GM19240 (cell line): ENCODE measurements around the gene CCM2.

Experiments
- DNase-seq: peaks from one replicate; pipeline ENCODE4 v3.0.0; 2011; ENCODE audit warnings: low spot score; ENCODE audit not compliant: insufficient read length

Gene CCM2

DNA sequence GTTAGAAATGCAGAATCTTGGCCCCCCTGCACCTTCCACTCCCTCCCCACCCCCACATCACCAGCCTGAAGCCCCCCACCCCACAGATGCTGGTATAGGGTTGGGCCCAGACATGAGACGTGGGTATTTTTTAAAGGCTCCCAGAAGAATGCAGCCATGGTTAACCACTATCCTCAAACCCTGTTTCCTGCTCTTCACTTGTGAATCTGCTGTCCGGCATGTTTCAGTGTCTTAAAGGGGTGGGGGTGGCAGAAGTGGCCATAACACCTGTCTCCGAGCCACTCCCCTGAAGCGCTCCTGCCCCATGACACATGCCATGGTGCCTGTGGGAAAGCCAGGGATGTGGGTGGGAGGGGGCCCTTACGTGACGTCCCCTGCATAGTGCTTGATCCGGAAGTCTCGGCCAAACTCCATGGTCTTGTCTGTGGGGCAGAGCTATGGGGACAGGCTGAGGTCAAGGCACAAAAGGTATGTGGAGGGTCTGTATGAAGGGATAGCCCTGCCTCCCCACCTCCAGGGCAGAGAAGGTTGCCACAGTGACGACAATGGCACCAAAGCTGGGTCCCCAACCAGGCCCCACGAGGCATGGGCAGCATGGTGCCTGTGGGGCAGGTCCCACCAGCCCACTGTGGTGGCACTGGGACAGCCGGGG is 30.8 kb upstream of the CCM2 start:
- no peak for DNase-seq

DNA sequence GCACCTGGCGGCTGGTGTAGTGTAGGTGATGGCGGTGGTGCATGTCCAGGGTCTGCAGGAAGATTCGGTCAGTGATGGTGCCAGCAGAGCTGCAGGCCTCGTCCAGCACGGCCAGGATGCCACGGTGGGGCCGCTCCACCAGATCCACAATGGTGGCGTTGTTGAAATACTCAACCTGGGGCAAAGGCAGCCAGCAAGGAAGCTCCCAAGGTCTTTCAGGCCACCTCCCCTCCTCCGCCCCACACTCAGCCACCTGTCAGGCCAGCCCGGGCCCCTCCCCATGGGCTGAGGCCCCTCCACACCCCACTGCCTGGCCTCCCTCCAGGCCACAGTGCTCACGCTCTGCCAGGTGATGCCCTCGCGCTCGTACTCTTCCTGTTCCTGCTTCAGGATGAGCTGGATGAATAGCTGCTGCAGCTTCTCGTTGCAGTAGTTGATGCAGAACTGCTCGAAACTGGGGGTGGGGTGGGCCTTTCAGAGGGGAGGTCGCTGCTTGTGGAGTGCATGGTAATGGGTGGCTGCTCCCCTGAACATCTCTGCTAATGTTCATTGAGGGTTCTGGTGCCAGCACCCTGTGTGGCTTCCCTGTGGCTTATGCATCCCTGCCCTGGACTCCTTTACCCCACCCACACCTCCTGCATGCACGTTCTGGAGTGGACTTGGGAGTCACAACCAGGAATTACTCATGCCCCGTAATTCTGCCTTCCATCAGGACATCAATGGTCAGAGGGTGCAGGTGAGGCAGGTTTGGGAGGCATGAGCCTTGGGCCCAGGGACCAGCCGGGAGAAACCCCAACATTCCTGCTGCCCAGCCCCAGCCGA is 30.1 kb upstream of the CCM2 start:
- DNase-seq, result no peak

DNA sequence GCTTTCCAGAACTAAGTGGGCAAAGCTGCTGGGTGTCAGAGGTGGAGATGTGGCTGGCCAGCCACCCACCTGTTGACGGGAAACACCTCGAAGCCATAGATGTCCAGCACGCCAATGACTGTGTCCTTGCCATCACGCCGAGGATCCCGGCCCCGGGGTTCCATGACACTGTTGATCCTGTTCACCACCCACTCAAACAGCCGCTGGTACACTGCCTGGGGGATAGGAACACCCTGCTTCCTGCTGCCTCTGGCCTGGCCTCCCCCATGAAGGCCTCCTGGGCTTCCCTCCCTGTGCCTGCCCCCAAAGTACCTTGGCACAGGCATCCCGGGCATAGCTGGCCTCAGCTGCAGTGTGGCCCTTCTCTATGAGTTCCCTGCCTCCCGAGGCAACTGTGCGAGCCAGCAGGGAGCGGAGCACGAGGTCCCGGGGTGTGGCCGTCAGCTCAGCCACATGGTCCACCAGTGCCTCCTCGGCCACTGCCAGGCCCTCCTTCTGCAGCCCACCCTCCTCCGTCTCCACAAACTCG is 29.4 kb upstream of the CCM2 start:
- no peak for DNase-seq

DNA sequence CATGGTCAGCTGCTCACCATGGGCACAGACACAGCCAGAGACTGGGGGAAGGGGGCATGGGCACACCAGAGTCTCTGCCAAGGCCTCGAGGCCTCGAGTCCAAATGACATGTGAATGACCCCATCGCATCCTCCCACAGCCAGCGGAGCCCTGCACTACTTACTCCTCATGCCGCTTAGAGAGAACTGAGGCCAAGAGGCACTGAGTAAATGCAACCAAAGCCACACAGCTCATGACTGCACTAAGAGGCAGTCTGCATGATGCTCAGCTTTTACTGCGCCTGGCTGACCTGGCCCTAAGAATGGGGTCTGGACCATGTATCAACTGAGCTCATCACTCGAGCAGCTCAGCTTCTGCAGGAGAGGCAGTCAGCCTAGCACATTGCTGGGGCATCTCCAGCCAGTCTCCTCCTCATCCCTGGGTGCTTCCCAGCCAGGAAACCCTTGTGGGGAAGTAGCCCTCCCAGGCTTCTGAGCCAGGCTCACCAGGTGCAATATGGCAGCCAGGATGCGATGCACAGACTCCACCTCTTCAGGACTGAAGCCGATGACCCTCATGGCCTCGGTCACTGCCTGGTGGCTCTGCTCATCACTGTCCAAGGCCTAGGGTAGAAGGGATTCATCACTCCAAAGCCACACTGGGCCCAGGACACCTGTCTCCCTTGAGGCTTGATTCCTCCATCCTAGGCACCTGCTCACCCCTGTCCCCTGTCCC is 28.7 kb upstream of the CCM2 start:
- DNase-seq, result no peak

DNA sequence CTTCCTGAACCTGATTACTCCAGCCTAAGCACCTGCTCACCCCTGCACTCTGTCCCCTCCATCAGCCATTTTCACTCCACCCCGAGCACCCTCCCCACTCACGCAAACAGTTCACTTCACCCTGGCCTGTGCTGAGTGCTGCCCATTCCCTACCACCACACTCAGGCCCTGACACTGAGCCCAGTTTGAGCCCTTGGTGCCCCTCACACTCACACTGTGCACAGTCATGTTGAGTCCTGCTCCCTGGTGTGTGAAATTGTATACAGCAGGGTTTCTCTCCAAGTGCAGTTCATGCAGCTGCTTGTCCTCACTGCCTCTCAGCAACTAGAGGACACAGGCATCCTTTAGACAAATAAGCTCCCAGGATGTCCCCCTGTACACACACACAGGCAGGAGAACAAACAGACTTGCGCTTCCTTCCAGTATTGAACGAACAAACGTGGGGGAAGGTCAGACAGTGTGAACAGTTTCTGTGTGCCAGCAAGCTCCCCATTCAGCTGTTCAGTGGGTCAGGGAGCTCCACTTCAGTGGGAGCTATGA is 28.0 kb upstream of the CCM2 start:
- DNase-seq, result no peak

DNA sequence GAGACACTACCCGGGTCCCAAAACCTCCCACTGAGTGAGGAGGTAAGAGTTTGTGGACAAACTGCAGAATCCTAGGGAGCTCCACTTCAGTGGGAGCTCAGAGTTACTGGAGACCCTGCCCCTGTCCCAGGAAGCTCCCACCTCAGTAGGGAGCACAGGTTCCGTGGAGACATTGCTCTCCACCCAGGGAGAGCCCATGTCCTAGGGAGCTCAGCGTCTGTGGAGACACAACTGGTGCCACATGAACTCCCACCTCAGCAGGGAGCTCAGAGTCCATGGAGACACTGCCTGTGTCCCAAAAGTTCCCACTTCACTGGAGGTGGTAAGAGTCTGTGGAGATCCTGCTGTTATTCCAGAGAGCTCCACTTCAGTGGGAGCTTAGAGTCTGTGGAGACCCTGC is 27.4 kb upstream of the CCM2 start:
- DNase-seq, result no peak

DNA sequence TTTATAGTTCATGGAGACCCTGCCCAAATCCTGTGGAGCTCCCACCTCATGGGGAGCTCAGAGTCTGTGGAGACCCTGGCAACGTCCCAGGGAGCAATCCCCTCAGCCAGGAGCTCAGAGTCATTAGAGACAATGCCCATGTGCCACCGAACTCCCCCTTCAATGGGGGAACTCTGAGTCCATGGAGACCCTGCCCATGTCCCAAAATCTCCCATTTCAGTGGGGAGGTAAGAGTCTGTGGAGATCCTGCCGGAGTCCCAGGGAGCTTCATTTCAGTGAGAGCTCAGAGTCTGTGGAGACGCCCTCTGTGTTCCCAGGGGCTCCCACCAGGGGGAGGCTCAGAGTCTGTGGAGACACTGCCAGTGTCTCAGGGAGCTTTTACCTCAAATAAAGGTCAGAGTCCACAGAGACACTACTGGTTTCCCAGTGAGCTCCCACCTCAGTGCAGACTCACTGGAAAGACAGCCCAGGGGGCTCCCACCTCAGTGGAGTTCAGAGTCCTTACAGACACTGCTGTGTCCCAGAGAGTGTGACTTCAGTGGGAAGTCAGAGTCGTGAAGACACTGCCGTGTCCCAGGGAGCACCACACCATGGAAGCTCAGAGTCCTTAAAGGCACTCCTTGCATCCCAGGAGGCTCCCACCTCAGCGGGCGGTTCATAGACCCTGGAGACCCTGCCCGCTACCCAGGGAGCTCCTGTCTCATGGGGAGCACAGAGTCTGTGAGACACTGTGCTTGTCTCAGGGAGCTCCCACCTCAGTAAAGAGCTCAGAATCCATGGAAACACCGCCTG is 26.2 kb upstream of the CCM2 start:
- DNase-seq, result no peak

DNA sequence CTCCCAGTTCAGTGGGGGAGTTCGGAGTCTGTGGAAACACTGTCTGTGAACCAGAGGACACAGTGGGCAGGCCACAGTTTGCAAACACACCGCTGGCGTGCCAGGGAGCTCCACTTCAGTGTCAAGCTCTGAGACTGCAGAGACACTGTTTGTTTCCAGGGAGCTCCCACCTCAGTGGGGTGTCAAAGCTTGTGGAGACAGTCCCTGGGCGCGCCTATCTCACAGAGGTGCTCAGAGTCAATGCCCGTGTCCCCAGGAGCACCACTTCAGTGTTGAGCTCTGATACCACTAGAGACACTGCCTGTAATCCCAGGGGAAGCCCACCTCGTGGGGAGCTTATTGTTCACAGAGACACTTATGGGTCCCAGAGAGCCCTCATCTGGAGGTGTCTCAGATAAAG is 25.5 kb upstream of the CCM2 start:
- no peak for DNase-seq

DNA sequence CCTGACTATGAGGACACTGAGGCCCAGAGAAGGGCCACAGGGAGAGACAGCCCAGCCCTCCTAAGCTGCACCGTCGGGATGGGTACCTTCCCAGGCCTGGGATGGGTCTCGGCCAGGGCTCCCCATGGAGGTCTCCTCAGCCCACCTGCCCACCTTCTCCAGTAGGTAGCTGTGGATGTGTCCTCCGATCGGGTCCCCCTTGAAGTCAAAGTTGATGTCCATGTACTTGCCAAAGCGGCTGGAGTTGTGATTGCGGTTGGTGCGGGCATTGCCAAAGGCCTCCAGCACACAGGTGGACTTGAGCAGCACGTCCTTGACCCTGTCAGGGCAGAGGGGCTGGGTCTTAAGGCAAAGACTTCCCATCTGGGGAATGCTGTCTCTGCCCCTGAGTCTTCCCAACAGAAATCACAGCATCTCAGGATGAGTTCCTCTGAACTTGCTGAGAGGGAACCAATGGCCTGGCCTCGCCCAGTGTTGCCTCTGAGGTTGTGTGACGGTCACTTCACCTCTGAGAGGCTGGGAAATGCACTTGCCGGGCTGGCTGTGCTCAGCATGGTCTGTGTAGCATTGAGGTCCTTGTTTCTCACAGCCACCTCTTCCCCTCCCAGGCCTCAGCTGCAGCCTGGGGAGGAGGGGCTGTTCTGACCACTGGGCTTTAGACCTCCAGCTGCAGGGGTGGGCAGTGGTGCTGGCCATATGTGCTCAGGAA is 24.5 kb upstream of the CCM2 start:
- no peak for DNase-seq

DNA sequence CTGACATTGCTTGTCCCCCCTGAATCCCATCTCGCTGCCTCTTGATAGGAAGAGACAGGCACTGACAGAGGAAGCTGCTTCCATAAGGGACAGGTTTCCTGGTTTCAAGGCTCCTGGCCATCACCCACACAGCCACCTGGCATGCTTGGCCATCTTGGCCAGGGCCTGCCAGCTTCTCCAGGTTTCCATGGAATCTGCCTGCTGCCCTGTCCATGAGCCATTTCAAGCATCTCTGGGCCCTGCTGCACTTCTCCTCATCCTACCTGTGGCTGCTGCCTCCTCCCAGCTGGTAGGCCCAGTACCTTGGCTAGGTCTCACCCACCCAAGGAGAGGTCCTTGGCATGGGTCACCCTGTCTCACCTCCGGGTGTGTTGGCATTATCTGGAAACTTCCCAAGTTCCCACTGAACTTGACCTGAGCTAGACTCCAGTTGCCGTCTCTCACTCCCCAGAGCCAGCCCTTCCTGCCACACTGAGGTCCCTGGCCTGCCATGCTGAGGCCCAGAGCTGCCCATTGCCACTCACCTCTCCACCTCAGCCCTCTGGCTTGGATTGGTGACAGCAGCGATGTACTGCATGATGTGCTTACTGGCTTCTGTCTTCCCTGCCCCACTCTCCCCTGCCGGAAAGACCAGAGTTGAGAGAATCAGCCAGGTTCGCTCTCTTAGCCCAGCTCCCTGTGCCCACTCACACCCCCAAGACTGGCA is 23.8 kb upstream of the CCM2 start:
- no peak for DNase-seq

DNA sequence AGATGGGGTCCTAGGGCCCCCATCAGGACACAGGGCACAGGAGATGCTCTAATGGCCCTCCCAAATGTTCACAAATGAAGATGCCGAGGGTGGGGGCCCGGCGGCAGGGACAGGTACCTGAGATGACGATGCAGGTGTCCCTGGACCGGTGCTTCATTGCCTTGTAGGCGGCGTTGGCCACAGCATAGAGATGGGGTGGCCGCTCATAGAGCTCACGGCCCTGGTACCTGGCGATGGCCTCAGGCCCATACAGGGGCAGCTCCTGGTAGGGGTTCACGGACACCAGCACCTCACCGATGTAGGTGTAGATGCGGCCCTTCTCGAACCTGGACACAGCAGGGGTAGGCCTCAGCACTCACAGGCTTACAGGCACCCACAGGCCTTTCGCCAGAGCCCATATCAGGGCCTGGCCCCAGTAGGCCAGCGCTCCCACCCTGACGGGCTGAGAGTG is 23.2 kb upstream of the CCM2 start:
- no peak for DNase-seq

DNA sequence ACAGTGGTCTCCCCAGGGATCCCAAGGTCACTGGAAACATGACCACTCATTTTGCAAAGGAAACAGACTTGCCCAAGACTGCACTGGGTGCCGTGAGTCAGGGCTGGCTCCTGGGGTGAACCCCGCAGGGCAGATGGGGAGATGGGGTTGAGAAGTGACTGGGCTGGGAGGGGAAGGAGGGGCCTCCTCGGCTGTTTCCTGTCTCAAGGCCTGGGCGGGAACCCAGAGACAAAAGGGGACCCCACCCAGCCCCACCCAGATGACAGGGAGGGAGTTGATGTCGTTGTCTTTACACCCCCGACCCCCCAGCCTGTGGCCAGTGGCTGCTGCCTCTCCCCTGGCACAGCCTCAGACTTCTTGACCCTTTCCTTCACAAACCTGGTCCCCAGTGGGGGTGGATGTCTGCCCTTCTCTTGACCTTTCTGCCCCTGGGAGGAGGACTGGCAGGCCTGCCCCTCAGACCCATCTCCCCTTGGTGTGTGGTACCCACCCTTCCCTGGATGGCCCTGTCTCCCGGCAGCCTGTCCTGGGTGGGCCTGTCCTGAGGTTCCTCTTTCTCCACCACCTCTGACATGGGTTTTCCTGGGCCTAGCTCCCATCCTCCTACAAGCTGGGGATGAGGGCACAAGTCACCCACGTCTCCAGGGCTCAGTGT is 22.6 kb upstream of the CCM2 start:
- DNase-seq, result no peak

DNA sequence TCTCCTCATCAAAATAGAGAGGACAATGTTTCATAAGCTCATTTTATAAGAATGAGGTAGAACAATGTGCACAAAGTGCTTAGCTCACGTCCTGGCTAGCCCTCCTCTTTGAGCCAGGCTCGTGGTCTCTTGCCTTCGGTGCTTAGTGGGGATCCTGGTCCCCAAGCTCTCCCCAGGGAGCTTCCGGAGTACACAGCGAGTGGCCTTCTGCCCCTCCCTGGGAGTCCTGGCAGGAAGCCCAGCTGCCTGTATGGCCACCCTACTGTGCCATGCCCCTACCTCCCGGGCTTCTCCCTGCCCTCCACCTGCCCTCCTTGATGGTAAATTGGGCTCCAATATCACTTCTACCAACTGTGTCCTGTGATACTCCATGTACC is 22.1 kb upstream of the CCM2 start:
- no peak for DNase-seq

DNA sequence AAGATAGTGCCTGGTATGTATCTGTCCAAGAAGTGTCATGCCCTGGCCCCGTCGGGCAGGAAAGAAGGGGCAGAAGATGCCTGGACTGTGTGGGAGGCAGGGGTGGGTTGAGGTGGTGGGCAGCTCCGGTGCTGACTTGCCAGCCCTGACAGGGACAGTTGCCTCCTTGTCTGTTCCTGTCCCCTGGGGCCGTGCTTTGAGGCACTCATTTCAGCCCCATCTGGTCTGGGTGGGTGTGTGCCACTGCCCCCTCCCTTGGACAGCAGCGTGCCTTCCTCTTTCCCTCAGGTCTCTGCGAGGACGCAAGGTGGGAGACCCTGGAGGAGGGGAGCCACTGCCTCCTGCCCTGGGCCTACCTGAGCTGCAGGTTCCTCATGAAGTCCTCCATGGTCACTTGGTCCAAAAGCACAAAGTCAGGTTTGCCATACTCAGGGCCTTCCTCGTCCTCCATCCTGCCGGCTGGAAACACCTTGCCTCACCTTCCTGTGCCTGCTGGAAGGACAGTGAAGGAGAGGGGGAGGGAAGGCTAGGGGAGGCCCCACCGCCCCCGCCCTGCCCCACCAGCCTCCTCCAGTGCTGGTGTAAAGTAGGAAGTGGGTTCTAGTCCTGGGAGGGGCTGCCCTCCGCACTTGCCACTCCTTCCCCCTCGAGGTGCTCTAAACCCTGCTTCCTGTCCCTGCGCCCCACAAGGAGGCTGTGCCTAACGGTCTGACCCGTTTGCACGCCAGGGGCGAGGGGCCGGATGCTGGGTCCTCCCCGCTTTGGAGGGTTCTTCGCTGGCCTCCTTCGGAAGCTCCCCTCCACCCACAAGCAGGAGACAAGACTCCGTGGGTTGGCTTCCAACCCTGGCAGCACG is 21.3 kb upstream of the CCM2 start, which contains the start of gene MYO1G:
Gene MYO1G (minus strand): TSS at position 505 of the 856 bp plus-strand sequence. CDS start 54 bp downstream, at position 451.
- no peak for DNase-seq

DNA sequence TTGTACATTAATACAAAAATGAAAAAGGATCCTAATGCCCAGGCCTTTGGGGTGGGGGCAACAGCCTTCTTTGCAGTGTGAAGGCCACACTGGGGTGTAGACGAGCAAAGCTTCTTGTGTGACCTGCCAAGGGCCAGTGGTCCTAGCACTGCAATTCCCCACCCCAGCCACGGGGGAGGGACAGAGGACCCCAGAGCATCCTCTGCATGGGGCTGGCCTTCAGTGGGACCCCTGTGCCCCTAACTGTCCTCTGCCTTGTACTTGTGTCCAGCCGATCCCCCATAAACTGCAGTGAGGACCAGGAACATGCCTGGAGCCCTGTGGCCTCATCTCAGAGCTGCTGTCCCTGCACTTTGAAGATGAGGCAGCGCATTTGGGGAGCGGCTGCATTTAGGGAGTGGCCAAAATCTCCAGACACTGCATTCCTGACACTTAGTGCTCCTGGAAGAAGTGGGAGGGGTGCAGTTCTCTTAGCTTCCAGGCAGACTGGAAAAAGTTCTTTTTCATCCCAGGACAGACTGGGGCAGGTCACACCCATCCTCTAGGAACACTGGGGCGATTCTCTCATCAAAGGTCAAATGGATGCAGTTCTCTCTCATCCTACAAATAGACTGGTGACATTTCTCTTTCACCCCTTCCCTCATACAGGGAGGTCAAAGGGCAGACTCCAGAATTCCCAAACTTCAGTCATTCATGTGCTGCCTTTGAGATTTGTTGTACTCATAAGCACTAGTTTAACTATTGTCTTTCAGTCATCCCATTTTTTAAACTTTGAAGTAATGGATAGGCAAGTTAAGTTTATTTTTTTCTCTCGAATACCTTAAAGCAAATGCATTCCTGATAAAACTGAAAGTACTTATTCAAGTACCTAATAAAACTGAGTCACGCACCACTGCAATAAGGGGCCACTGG is 20.3 kb upstream of the CCM2 start:
- DNase-seq, result no peak

DNA sequence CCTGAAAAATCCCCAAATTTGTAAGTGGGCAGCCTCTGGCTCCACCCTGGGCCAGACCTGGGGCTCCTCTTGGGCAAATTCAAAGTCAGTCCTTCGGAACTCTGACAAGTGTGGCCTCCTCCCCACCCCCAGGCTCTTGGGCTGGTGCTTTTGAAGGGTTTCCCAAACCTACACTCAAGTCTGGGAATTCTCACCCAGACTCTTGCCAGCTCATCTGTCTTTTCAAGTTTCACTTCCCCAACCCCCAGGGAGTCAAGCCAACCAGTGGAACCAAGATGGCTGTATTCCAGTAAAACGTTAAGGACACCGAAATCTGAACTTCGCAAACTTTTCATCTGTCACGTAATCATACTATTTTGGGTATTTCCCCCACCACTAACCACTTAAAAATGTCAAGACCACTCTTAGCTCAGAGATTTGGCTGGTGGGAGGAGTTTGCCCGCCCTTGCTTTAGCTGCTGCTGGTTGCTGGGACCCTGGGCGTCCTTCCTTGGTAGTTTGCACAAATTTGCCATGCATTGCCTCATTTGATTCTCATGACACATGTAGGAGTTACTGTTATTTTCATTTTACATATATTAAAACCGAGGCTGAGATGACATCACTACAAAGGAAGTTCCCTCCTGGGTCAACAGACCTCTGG is 19.5 kb upstream of the CCM2 start:
- DNase-seq, result no peak
